PC-3 (cell line): ENCODE results near the gene ANAPC7. TPM values are rescaled to one million over a fixed set of nuclear protein-coding genes. Genes with fewer than 3 reads are reported as not detected.

Source experiments
- ATAC-seq: fragments of 200-7000 bp; cut with Tn5 transposase; 2 replicates; pipeline ENCODE4 v1.9.1; 2020; ENCODE audit warnings: mild to moderate bottlenecking, moderate library complexity
- BruUV-seq: library from RNA; stranded (reverse); fragments of 400-500 nt; replicated peaks from 2 replicates; lab custom pipeline; 2021; lab: Mats Ljungman, UMichigan
- CTCF ChIA-PET: fragments of 300-600 bp; sonication (Branson Sonifier 250); formaldehyde crosslinking; loops from one replicate; lab custom pipeline; 2022; ENCODE audit warnings: antibody characterized with exemption; lab: Charles Lee
- POLR2A ChIA-PET: fragments of 300-600 bp; sonication (Branson Sonifier 250); formaldehyde crosslinking; loops from one replicate; lab custom pipeline; 2022; ENCODE audit warnings: antibody characterized with exemption; ENCODE audit not compliant: unreplicated experiment; lab: Charles Lee
- DNase-seq: peaks from one replicate; pipeline ENCODE4 v3.0.0-alpha.2; 2015
- H2AFZ ChIP-seq: fragments of 300-600 bp; sonication (generic); 2 replicates; pipeline ENCODE4 v1.6.0; 2016; ENCODE audit warnings: antibody characterized with exemption, low read length
- H3F3A ChIP-seq: fragments of 300-600 bp; sonication (generic); one replicate; pipeline ENCODE4 v1.6.0; 2017; ENCODE audit warnings: antibody characterized with exemption, low read length, control low read depth, mild to moderate bottlenecking; ENCODE audit not compliant: unreplicated experiment
- H3K27ac ChIP-seq: fragments of 300-600 bp; sonication (generic); 2 replicates; pipeline ENCODE4 v1.5.1; 2016; ENCODE audit warnings: mild to moderate bottlenecking, low read length
- H3K27me3 ChIP-seq: fragments of 300-600 bp; sonication (generic); 2 replicates; pipeline ENCODE4 v1.6.1; 2016; ENCODE audit warnings: low read length, mixed read lengths
- H3K36me3 ChIP-seq: fragments of 300-600 bp; sonication (generic); 2 replicates; pipeline ENCODE4 v1.6.1; 2016; ENCODE audit warnings: low read depth, mixed run types, low read length, mixed read lengths
- H3K4me1 ChIP-seq: fragments of 300-600 bp; sonication (generic); 2 replicates; pipeline ENCODE4 v1.5.1; 2016; ENCODE audit warnings: low read length; ENCODE audit not compliant: insufficient read depth
- H3K4me2 ChIP-seq: fragments of 300-600 bp; sonication (generic); 2 replicates; pipeline ENCODE4 v1.6.0; 2016; ENCODE audit warnings: low read length
- H3K4me3 ChIP-seq: fragments of 300-600 bp; sonication (generic); 2 replicates; pipeline ENCODE4 v1.5.1; 2016; ENCODE audit warnings: mild to moderate bottlenecking, low read length, mixed read lengths
- H3K79me2 ChIP-seq: fragments of 300-600 bp; sonication (generic); 2 replicates; pipeline ENCODE4 v1.6.1; 2017; ENCODE audit warnings: low read length, mixed read lengths
- H3K9ac ChIP-seq: fragments of 300-600 bp; sonication (generic); 2 replicates; pipeline ENCODE4 v1.6.0; 2016; ENCODE audit warnings: mild to moderate bottlenecking, low read length
- H3K9me2 ChIP-seq: fragments of 300-600 bp; sonication (generic); replicated peaks from 2 replicates; pipeline ENCODE4 v1.6.1; 2016; ENCODE audit warnings: mixed run types, low read length, mixed read lengths
- H3K9me3 ChIP-seq: fragments of 300-600 bp; sonication (generic); 2 replicates; pipeline ENCODE4 v1.6.1; 2016; ENCODE audit warnings: low read length, mixed read lengths
- H4K20me1 ChIP-seq: fragments of 300-600 bp; sonication (generic); 2 replicates; pipeline ENCODE4 v1.6.1; 2016; ENCODE audit warnings: low read length, mixed read lengths
- CTCF ChIP-seq: fragments of 300-600 bp; sonication (generic); conservative IDR thresholded peaks from 2 replicates; pipeline ENCODE4 v1.5.1; 2017; ENCODE audit warnings: antibody characterized with exemption, low read depth, mild to moderate bottlenecking, low read length
- EZH2 ChIP-seq: fragments of 300-600 bp; sonication (generic); IDR thresholded peaks from one replicate; pipeline ENCODE4 v1.6.1; 2017; ENCODE audit warnings: antibody characterized with exemption, mild to moderate bottlenecking, low read length; ENCODE audit not compliant: unreplicated experiment
- EZH2phosphoT487 ChIP-seq: fragments of 300-600 bp; sonication (generic); IDR thresholded peaks from 2 replicates; pipeline ENCODE4 v1.6.1; 2018; ENCODE audit warnings: mild to moderate bottlenecking, antibody characterized with exemption, low read length, borderline replicate concordance
- intact Hi-C: fragments of 100-400 bp; cut with micrococcal nuclease; formaldehyde crosslinking; loops from 2 replicates; pipeline ENCODE4 v1.9.0; 2023
- total RNA-seq: library from RNA; depleted of rRNA; stranded (reverse); fragments of >200 nt; gene quantifications from 2 replicates; pipeline ENCODE4 v1.2.3, GENCODE V29; 2014

Gene ANAPC7
- total RNA-seq, 1 experiment from 2014 or later: 80.5 TPM

GRCh38 chr12:110348431-110349059 lies 55.0 kb downstream of the ANAPC7 start:
- Histone ChIP-seq H3K4me3 (no peak overlapping the region), H3K4me2 (no peak overlapping the region), H3K9ac (no peak overlapping the region), H3K79me2 (peaks cover 5% of the 10 kb centered on the region; the same call in 1 of the 2 replicates), H3K27ac (no peak overlapping the region), H3K9me3 (no peaks in the 10 kb centered on the region), H3K4me1 (peaks cover 24% of the 10 kb centered on the region), H3F3A (peaks cover 8% of the 10 kb centered on the region), H3K9me2 (no peaks in the 10 kb centered on the region), H3K27me3 (no peaks in the 10 kb centered on the region), H4K20me1 (no peaks in the 10 kb centered on the region), H2AFZ (no peak overlapping the region), H3K36me3 (peaks cover 63% of the 10 kb centered on the region)
- intact Hi-C loops: no loop called here
- DNase-seq (no peak), ATAC-seq (no peak)
- ChIA-PET POLR2A (no interaction called here), CTCF (no interaction called here)
- TF ChIP-seq EZH2phosphoT487 (no peak), CTCF (no peak), EZH2 (no peak)
- no TSS peak for BruUV-seq

- no peak overlapping the region for H3K27ac ChIP-seq
- no peaks in the 10 kb centered on the region for H3K27me3 ChIP-seq
- no peak overlapping the region for H3K4me3 ChIP-seq
- TF ChIP-seq EZH2phosphoT487: no peak
- TF ChIP-seq CTCF: no peak
- TF ChIP-seq EZH2: no peak
- peaks cover 5% of the 10 kb centered on the region; the same call in 1 of the 2 replicates for H3K79me2 ChIP-seq
- H3K36me3 ChIP-seq: peaks cover 71% of the 10 kb centered on the region
- H3K4me2 ChIP-seq: no peak overlapping the region
- no TSS peak for BruUV-seq
- H4K20me1 ChIP-seq: no peaks in the 10 kb centered on the region
- CTCF ChIA-PET: no interaction called here
- POLR2A ChIA-PET: no interaction called here
- DNase-seq (no peak), ATAC-seq (no peak)
- no peaks in the 10 kb centered on the region for H3K9me2 ChIP-seq
- H3F3A ChIP-seq: peaks cover 8% of the 10 kb centered on the region
- no peaks in the 10 kb centered on the region for H3K9me3 ChIP-seq
- intact Hi-C loops: no loop called here
- no peak overlapping the region for H3K9ac ChIP-seq
- peaks cover 26% of the 10 kb centered on the region for H3K4me1 ChIP-seq
- no peak overlapping the region for H2AFZ ChIP-seq
These were observed 55.7 kb downstream of the ANAPC7 start for GRCh38 chr12:110347767-110348166.

GRCh38 chr12:110345963-110346362 lies 57.5 kb downstream of the ANAPC7 start:
- Histone ChIP-seq H3K27ac (peak overlapping the region; percentile 97), H3K4me1 (peaks cover 26% of the 10 kb centered on the region), H4K20me1 (no peaks in the 10 kb centered on the region), H3K79me2 (peaks cover 5% of the 10 kb centered on the region; the same call in 1 of the 2 replicates), H3K27me3 (no peaks in the 10 kb centered on the region), H3K9me3 (no peaks in the 10 kb centered on the region), H3K4me3 (peak overlapping the region; percentile 26; the same call in 1 of the 2 replicates), H3K36me3 (peaks cover 88% of the 10 kb centered on the region), H3F3A (peaks cover 8% of the 10 kb centered on the region), H3K9ac (peak overlapping the region; percentile 70), H3K9me2 (no peaks in the 10 kb centered on the region), H3K4me2 (peak overlapping the region; percentile 66), H2AFZ (no peak overlapping the region)
- ATAC-seq (no peak), DNase-seq (no peak)
- CTCF ChIA-PET: no interaction called here
- TF ChIP-seq CTCF (no peak), EZH2phosphoT487 (no peak), EZH2 (no peak)
- POLR2A ChIA-PET: no interaction called here
- intact Hi-C loops: no loop called here
- no TSS peak for BruUV-seq
